Pancreas (tissue), 10 donors: ENCODE results near the gene BUB1. TPM values are rescaled to one million over a fixed set of nuclear protein-coding genes. Genes with fewer than 3 reads are reported as not detected.

ENCODE experiments used
- ATAC-seq, 4 donors: fragments of 200-7000 bp; cut with Tn5 transposase; one replicate each; pipeline versions ENCODE4 v1.8.0 to v1.9.1; 2020; ENCODE audit warnings: mild to moderate bottlenecking in 4 of 4, moderate library complexity in 4 of 4
- DNase-seq, 6 donors: peaks; one replicate each; pipeline ENCODE4 v3.0.0-alpha.2; 2020
- FAIRE-seq: peaks from 2 replicates; lab custom pipeline; 2012; peaks lifted over from hg19 to GRCh38; lab: Jason Lieb, UNC
- H3K27ac ChIP-seq, 4 donors: fragments of 200-600 bp; sonication (generic); 1 replicate in 3 of 4; 2 replicates in 1 of 4; pipeline versions ENCODE4 v1.5.0 to v1.8.0; 2020
- H3K27me3 ChIP-seq, 4 donors: fragments of 200-600 bp; one replicate each; pipeline ENCODE4 v1.8.0; 2021
- H3K36me3 ChIP-seq, 3 donors: fragments of 200-600 bp; sonication (generic) in 1 of 3; one replicate each; pipeline versions ENCODE4 v1.5.0 to v1.8.0; 2020 to 2021
- H3K4me1 ChIP-seq, 3 donors: fragments of 200-600 bp; one replicate each; pipeline ENCODE4 v1.8.0; 2021
- H3K4me3 ChIP-seq, 4 donors: fragments of 200-600 bp; sonication (generic) in 2 of 4; one replicate each; pipeline versions ENCODE4 v1.5.0 to v1.8.0; 2020 to 2021
- H3K9me3 ChIP-seq, 4 donors: fragments of 200-600 bp; one replicate each; pipeline ENCODE4 v1.8.0; 2021
- CTCF ChIP-seq, 4 donors: fragments of 200-600 bp; sonication (generic) in 3 of 4; IDR thresholded peaks; one replicate each; pipeline versions ENCODE4 v1.5.0 to v1.8.0; 2021; ENCODE audit warnings: antibody characterized with exemption in 4 of 4
- WGBS, 2 donors: extraction: QIAGEN DNeasy Blood & Tissue Kit; methylation state at CpG; one replicate each; pipeline ENCODE4 v1.1.7; 2013; 5-methylcytosine and 5-hydroxymethylcytosine counted together
- intact Hi-C, 3 donors: fragments of 100-400 bp; cut with DNase I; formaldehyde crosslinking; loops; one replicate each; pipeline versions ENCODE4 v1.11.1 to v1.14.2; 2022
- polyA plus RNA-seq, 2 donors: library from polyadenylated mRNA; stranded (reverse); fragments of 200-250 nt; gene quantifications; one replicate each; pipeline ENCODE4 v1.2.3, GENCODE V29; 2013
- total RNA-seq, 6 donors: library from RNA; stranded (reverse); fragmentation: NEBNext Ultra II Directional in 4 of 6; extraction: Animal tissue kit (Norgen Biotek cat#: 25700) in 4 of 6; gene quantifications; one replicate each; pipeline versions ENCODE4 v1.2.1 to v1.2.4, GENCODE V29; 2021 to 2023
- donor health status: healthy with polysubstance abuse.
- donor health status: DM: no; HTN: no; CAD: no; lungs with moderate emphysema.
- donor health status: DM: no; HTN: no; CAD: no.
- donor health status: control.
- donor health status: control.
- donor health status: Bipolar disorder and iron deficiency.
- donor health status: DM: yes; HTN: yes; CAD: no.
- donor health status: DM: no; HTN: no; CAD: no.
- donor health status: DM: no; HTN: no; CAD: no.
- donor health status: DM: yes; HTN: yes; CAD: no.

Gene BUB1
- total RNA-seq (1 to 10 TPM in 1 of 6 donors, under 1 TPM in 4, not detected in 1; 0.04 to 1.4 (median 0.82) TPM), polyA plus RNA-seq (under 1 TPM; 0.11 to 0.12 TPM)

GRCh38 chr2:110677530-110678456 is at the start of gene BUB1:
Gene BUB1 (minus strand): TSS chr2:110678063. CDS start chr2:110677995, 68 bp downstream.
- Histone ChIP-seq H3K27ac (peak within 1 kb of the TSS; percentile 44 to 87 (median 82)), H3K4me3 (peak within 1 kb of the TSS; percentile 35 to 62 (median 51)), H3K4me1 (peaks cover 0 to 7% (median 0%) of the 10 kb centered on the region in 3 donors), H3K27me3 (no peaks in the 10 kb centered on the region), H3K9me3 (no peaks in the 10 kb centered on the region), H3K36me3 (no peaks in the 10 kb centered on the region)
- ATAC-seq (peak; percentile 99 to 100 (median 100)), DNase-seq (peak; percentile 97 to 99 (median 98)), FAIRE-seq (no peak)
- 0 to 1% methylated on average over 55 to 58 of the region's 58 CpGs for WGBS, 2 donors
- intact Hi-C loops = no loop called here
- no peak for TF ChIP-seq CTCF (IDR thresholded peaks at IDR 0.05)

- H3K27ac ChIP-seq = no peak overlapping the region
- H3K36me3 ChIP-seq = no peaks in the 10 kb centered on the region
- H3K9me3 ChIP-seq = no peaks in the 10 kb centered on the region
- WGBS, 2 donors = 91 to 92% methylated on average over 2 of the region's 2 CpGs
- DNase-seq (no peak), FAIRE-seq (no peak), ATAC-seq (no peak)
- intact Hi-C loops = no loop called here
- no peaks in the 10 kb centered on the region for H3K4me1 ChIP-seq
- no peak for TF ChIP-seq CTCF (IDR thresholded peaks at IDR 0.05)
- no peak overlapping the region for H3K4me3 ChIP-seq
- no peaks in the 10 kb centered on the region for H3K27me3 ChIP-seq
Measured at GRCh38 chr2:110726285-110726684, 48.4 kb upstream of the BUB1 start.

GRCh38 chr2:110725859-110726258 is 48.0 kb upstream of the BUB1 start:
- intact Hi-C loops = no loop called here
- no peak for FAIRE-seq
- H3K27me3 ChIP-seq = no peaks in the 10 kb centered on the region
- WGBS, 2 donors = 79 to 90% methylated on average over 3 of the region's 3 CpGs
- no peaks in the 10 kb centered on the region for H3K4me1 ChIP-seq
- no peak for DNase-seq
- ATAC-seq = no peak
- TF ChIP-seq CTCF (IDR thresholded peaks at IDR 0.05) = no peak
- no peak overlapping the region for H3K4me3 ChIP-seq
- H3K9me3 ChIP-seq = no peaks in the 10 kb centered on the region
- H3K27ac ChIP-seq = no peak overlapping the region
- H3K36me3 ChIP-seq = no peaks in the 10 kb centered on the region

GRCh38 chr2:110725370-110725769 is 47.5 kb upstream of the BUB1 start:
- Histone ChIP-seq H3K27me3 (no peaks in the 10 kb centered on the region), H3K36me3 (no peaks in the 10 kb centered on the region), H3K4me3 (no peak overlapping the region), H3K27ac (no peak overlapping the region), H3K4me1 (no peaks in the 10 kb centered on the region), H3K9me3 (no peaks in the 10 kb centered on the region)
- ATAC-seq (no peak), FAIRE-seq (no peak), DNase-seq (no peak)
- TF ChIP-seq CTCF (IDR thresholded peaks at IDR 0.05) = no peak
- intact Hi-C loops = no loop called here
- WGBS, 2 donors = 84 to 88% methylated on average over 9 of the region's 9 CpGs

- H3K4me1 ChIP-seq = no peaks in the 10 kb centered on the region
- intact Hi-C loops = no loop called here
- no peak for ATAC-seq
- TF ChIP-seq CTCF (IDR thresholded peaks at IDR 0.05) = no peak
- no peak overlapping the region for H3K4me3 ChIP-seq
- no peak for FAIRE-seq
- 51 to 58% methylated on average over 2 of the region's 2 CpGs for WGBS, 2 donors
- H3K27me3 ChIP-seq = no peaks in the 10 kb centered on the region
- no peak overlapping the region for H3K27ac ChIP-seq
- H3K36me3 ChIP-seq = no peaks in the 10 kb centered on the region
- no peak for DNase-seq
- H3K9me3 ChIP-seq = no peaks in the 10 kb centered on the region
Measured at GRCh38 chr2:110724820-110725219, 47.0 kb upstream of the BUB1 start.
